GM12874 (cell line): Measurements from ENCODE around the gene P3H3.

Source experiments
- TF ChIP-seq, protein P1 (sequence below): IDR thresholded peaks from 2 replicates; pipeline ENCODE4 v1.5.1; 2011; ENCODE audit warnings: low read depth, mild to moderate bottlenecking, control low read depth, low read length, moderate library complexity; ENCODE audit not compliant: insufficient read depth

Gene P3H3

DNA sequence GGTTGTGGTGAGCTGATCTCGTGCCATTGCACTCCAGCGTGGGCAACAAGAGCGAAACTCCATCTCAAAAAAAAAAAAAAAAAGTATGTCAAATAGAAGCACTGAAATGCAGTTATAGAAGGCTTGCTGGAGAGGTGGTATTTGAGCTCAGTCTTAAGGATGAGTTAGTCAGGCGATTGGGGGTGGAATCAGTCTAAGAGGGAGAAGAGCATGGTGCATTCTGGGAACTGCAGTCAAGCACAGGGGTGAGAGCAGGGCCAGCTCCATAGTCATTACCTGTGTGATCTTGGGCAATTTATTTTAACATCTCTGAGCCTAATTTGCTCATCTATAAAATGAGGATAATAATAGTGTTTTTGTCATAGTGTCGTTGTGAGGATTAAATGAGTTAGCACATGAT is 6.7 kb downstream of the P3H3 start:
- TF ChIP-seq, protein P1, sequence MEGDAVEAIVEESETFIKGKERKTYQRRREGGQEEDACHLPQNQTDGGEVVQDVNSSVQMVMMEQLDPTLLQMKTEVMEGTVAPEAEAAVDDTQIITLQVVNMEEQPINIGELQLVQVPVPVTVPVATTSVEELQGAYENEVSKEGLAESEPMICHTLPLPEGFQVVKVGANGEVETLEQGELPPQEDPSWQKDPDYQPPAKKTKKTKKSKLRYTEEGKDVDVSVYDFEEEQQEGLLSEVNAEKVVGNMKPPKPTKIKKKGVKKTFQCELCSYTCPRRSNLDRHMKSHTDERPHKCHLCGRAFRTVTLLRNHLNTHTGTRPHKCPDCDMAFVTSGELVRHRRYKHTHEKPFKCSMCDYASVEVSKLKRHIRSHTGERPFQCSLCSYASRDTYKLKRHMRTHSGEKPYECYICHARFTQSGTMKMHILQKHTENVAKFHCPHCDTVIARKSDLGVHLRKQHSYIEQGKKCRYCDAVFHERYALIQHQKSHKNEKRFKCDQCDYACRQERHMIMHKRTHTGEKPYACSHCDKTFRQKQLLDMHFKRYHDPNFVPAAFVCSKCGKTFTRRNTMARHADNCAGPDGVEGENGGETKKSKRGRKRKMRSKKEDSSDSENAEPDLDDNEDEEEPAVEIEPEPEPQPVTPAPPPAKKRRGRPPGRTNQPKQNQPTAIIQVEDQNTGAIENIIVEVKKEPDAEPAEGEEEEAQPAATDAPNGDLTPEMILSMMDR = no peak

- TF ChIP-seq, protein P1 = no peak
Observed at GRCh38 chr12:6836851-6837250, 8.6 kb downstream of the P3H3 start.

DNA sequence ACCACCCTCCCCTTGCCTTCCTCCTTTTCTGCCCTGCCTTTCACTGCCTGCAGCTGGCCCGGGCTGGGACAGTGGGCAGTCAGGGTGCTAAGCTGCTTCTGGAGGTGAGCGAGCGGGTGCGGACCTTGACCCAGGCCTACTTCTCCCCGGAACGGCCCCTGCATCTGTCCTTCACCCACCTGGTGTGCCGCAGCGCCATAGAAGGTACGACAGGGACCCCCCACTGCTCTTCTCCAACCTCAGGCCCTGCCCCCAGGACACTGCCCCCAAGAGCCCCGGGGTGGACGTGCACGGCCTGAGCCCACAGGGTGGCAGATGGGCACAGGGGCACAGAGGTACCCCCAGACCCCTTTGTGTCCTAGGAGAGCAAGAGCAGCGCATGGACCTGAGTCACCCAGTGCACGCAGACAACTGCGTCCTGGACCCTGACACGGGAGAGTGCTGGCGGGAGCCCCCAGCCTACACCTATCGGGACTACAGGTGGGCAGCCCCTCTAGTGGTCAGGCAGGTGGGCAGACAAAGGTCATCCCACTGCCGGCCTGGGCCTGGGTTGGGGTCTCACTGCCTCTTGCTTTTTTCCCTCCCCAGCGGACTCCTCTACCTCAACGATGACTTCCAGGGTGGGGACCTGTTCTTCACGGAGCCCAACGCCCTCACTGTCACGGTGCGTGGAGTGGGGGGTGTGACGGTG is 9.3 kb downstream of the P3H3 start:
- TF ChIP-seq, protein P1 = no peak

DNA sequence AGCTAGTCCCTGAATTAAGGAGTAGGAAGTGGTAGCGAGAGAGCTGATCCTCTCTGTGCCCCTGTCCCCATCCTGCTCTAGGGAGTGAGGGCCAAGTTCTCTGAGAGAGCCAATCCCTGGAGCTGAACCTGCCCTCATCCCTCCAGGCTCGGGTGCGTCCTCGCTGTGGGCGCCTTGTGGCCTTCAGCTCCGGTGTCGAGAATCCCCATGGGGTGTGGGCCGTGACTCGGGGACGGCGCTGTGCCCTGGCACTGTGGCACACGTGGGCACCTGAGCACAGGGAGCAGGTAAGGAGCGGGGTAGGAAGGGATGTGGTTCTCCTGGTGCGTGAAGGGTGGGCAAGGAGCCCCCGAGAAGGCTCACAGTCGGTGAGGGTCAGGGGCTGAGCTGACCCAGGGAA is 10.6 kb downstream of the P3H3 start:
- TF ChIP-seq, protein P1 = no peak

DNA sequence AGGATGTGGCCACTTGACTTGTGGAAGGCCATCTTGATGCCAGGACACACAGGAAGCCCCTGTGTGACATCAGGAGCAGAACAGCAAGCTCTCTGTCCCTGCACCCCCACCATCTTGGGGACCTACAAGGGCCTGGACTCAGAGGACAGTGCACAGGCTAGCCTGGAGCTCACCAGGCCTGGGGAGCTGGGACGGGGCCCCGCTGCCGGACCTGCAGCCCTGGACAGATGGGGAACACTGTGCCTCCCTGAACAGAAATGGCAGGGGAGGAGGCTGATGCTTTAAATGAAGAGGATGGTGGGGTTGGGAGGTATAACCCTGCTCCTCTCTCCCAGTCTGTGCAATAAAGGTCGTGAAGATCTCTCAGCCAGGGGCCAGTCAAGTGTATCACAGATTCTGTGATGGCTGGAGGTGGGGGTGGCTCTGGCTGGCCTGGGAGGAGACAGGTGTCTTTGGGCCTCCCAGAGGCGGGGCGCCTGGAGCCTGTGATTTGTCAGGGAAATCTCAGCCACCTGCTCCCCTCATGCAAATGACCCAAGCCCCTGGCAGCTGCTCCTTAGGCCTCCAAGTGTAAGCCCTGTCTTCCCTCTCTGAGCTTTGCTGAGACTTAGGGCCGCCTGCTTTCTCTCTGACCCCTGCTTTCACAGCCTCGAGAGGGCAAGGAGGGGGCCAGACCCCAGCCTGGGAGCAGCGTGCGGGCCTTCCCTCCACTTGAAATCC is 11.4 kb downstream of the P3H3 start:
- TF ChIP-seq, protein P1 = no peak

- TF ChIP-seq, protein P1 = no peak
Observed at GRCh38 chr12:6840330-6840729, 12.1 kb downstream of the P3H3 start.

- TF ChIP-seq, protein P1 = no peak
Observed at GRCh38 chr12:6840761-6841515, 12.7 kb downstream of the P3H3 start, which contains the start of gene GNB3. TSS of gene GNB3 (plus strand) at chr12:6840925. CDS start at chr12:6841288, 363 bp downstream.
